CD4-positive, alpha-beta T cell treated with Interferon gamma for 1 hour (primary cell): Measurements from ENCODE around the gene RUNX2.
A peak's percentile ranks its signal among the peaks of the same experiment; 100 is the strongest.

Experiments used
- DNase-seq: peaks from one replicate; pipeline ENCODE4 v3.0.0-alpha.2; 2020

RUNX2 gene

DNA sequence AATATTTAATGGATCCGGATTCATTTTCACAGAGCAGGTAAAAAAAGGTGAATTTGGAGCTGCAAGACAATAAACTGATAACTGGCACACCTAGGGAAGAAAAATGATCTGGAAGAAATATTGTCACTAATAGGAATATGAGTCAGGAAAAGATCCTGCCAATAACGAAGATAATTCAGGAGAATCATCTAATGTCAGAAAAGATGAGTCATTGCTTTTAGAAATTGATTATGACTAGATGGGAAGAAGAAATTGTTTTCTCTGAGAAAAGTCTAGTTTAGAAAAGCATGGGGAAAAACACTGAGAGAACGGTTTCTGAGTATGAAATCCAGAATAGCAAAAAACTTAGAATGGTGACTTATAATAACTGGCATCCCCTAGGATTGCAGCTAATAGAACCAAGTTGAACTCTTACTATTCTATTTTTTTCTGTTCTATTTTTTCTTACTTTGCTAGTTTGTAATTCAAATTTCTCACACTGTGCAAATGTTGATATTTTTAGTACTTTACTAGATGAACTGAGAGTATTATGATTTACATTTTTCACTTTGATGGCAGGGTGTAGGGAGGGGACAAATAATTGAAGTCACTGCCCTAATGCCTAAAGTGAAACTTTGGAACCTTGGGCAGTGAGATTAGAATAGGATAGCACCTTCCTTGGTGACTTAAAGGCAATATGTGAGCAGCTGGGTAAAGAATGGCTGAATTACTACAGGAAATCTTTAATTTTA is 87.8 kb downstream of the RUNX2 start:
- DNase-seq: no peak

DNA sequence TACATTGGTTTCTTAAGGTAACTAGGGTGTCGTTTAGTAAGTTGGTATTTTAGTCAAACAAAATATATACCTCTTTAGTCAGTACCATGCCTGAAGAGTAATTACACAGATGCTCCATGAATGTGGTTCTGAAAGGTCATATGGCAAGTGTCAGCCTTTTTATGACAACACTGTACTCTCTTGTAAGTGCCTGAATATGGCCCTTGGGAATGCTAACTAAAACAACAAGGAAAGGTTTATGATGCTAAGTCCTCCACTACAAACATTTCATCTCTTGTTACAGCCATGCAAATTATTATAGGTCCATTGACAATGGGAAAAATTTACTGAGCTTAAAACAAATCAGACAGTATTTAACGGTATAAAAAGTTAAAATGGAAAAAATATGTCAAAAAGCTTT is 88.6 kb downstream of the RUNX2 start:
- DNase-seq: no peak

DNA sequence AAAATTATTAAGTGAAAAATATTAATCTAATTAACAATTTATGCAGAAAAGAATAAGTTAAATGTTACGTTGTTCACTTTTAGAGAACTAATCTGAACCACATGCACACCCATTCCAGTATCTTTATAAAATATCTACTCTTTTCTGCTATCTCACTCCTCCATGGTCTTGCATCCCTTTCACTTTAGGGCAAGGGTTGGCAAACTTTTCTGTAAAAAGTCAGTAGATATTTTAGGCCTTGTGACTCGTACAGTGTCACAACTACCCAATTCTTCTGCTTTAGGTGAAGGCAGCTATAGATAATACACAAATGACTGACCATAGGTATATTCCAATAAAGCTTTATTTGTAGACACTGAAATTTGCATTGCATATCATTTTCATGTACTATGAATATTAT is 89.3 kb downstream of the RUNX2 start:
- no peak for DNase-seq

DNA sequence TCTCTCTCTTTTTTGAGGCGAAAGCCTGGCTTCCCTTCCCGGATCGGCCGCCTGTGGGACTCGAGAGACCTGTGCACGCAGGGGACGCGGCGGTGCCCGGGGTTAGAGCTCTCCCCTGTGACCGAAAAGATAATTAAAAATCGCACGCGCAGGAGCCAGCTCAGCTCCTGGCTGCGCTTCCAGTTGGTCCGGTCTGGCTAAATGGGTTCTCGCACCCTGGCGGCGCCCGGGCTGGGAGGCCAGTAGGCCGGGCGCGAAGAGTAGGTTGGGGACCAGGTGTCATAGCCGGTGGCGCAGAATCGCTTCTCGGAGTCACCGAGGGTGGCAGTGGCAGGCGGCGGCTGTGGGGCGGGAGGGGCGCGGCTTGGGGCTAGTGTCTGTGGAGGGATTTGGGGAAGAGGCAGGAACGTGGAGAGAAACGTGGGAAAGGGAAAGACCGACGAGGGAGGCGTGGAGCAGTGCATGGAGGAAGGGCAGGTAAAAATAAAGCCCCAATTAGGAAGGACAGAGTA is 91.5 kb downstream of the RUNX2 start:
- DNase-seq: peak; percentile 58

DNA sequence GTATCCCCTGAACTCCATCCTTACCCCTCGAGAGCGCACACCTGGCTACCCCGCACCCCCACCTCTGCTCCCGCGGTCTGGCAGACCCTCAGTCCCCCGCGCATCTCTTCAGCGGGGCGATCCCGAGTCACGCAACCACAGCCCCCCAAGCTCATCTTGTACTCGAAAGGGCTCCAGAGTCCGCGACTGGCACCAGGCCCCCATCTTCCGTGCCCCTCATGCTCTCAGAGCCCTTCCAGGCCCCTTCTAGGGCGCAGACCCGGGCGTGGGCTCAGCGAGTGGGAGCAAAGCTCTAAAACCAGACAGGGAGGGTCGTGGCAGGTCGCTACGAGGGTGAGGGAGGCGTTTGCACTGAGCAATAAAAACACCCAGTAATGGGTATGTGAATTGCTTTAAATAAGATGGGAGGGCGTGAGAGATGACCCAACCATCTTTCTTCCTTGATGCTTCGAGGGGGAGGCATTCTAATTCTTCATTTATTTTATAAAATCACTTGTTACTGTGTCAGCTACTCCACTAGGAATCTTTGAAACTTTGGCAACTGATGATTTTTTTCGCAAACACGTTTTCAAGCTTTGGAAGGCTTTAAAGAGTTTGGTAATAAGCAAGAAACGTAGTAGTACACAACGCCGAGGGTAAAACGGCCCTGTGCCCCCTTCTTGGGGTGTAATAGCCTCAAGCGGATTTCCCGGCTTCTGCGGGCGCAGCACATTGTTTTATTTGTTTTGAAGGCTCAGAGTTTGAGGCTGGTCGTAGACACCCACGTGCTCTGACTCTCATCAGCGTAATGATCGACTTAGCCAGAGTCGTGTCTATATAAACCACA is 92.2 kb downstream of the RUNX2 start:
- peak; percentile 45 for DNase-seq

DNA sequence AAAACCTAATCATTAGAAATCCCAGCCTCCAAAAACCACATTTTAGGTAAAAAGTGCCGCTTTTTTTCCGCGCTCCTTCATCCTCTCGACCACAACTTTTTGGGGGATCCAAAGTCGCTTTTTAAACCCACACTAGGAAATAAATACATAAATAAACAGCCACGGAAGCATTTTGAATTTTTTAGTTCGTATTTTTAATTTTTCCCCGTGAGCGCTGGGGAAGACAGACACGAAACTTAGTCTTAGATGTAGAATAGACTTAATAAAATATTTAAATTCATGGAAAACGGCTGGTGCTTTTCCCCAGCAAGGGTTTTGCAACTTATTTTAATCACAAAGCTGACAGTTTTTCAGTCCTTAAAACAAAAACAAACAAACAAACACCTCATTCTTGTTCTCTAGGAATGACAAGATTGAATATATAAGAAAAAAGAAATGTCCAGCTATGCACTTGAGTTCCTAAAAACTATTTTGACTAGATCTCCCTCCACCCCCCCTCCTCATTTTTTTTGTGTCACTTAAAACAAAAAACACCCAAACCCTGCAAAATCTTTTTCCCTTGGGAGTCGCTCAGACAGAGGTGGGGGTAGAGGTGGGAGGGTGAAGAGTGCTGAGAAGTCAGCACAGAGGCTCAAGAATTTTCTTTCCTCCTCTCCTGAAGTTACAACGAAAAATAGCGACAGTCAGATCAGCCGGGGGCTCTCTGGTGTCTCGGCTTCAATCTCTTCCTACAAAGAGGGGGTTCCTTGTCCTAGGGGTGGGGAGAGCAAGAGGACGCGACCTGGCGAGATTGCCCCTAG is 93.0 kb downstream of the RUNX2 start:
- no peak for DNase-seq

DNA sequence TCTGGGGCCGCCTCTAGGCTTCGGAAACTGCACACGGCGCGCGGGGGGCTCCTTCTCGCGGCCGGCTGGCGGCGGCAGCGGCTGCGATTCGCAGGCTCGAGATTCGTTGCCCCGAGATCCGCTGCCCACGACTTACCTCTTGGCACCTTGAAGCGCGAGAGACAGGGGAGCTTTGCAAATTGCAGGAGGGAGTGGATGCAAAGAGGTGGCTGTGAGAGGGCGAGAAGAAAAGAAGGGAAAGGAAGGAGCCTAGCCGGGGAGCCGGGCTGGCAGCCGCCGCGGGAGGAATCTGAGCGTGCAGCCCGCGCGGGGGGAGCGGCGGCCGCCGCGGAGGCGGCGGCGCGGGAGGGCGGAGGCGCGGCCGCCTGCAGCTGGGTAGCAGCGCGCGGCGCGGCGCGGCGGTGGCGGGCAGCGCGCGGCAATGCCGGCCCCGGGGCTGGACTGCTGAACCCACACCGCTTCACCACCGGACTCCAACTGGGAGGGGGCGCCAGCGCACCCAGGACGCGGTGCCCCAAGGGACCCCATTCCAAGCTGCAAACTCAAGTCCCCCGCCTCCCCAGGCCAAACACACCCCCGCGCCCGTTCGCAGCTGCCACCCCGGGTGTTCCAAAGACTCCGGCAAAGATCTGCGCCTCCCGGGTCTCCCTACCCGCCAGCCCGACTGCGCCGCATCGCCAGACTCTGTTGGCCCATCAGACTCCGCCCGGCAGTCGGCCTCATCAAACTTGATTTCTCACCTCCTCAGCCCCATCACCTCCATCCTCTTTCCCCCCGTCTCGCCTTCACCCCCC is 93.8 kb downstream of the RUNX2 start:
- peak; percentile 35 for DNase-seq

DNA sequence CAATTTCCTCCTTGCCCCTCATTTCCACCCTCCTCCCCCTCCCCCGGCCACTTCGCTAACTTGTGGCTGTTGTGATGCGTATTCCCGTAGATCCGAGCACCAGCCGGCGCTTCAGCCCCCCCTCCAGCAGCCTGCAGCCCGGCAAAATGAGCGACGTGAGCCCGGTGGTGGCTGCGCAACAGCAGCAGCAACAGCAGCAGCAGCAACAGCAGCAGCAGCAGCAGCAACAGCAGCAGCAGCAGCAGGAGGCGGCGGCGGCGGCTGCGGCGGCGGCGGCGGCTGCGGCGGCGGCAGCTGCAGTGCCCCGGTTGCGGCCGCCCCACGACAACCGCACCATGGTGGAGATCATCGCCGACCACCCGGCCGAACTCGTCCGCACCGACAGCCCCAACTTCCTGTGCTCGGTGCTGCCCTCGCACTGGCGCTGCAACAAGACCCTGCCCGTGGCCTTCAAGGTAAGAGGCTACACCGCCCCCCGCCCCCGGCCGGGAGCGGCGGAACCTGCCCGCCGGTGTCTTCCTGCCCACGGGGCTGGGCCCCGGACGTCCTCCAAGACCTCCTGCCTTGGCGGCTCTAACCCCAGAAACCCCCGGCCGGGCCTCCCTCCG is 94.5 kb downstream of the RUNX2 start:
- peak; percentile 53 for DNase-seq

DNA sequence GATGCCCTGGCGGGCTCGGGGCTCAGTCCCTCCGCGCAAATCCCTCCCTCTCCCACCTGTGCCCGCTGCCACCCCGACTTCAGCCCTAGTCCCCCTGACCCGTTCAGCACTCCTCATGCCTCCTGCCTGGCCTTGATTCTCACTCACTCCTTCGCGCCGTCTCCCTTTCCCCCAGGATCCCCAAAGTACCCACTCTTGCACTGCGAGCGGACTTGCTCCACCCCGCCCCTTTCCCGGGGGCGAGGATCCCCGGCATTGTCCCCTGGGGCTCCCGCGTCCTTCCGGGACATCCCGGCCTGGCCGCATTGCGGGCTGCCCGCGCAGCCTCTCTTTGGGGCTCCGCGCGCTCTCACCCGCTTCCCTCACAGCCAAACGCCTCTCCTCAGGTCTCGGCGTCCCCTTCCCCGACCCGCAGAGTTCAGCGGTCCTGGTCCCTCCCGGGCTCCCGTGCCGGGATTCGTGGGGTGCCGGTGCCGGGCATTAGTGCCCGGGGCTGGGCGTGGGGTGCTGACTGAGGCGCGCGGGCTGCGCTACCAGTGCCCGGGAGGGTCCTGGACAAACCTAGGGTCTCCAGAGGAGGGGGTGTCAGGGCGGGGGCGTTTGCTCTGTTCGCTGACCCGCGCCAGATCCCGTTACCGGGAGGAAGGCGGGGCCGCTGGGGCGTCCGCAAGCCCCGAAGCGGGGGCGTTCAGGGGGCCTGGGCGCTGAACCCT is 95.1 kb downstream of the RUNX2 start:
- DNase-seq: peak; percentile 4

DNA sequence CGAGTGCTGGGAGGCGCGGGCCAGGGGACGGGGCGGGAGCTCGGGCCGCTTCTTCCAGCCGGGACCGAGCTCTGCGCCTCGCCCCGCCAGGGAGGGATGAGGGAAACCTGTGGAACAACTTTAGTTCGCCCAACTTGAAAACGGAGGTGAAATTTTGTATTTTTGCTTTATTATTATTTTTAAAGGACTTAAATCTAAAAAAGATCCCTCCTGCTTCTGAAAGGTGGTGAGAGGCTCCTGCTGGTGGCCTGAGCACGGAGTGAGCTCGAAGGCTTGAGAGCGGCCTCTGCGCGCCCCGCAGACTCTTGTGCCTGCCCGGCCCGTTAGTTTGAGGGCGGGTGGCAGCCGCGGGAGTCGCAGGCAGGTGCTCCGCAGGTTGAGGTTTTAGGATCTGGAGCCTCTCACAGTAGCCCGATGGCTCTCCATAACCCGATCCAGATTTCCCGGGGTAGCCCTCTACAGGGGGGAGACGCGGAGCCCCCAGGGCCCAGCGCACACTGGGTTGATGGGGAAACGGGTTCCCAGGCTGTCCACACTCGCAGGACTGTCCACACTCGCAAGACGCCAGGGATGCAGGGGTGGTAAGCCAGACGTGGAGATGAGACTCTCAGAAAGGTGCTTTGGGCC is 95.8 kb downstream of the RUNX2 start:
- DNase-seq: no peak

DNA sequence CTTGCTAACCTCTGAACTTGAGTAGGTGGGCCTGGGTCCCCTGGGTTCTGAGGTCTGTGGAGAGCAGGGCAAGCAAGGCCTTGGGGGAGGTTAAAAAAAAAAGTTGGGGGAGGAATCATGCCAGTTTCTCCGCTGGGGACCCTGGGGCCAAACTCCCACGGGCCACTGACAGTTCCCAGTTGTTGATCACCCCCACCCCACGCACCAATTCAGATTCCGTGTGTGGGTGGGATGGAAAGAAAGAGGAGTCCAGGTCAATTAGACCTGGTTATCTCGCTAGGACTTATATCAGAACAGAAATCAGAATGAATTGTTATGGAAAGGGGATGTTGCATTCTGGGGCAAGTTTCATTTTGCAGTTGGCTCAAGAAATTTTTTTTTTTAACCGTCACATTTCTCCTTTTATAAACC is 96.3 kb downstream of the RUNX2 start:
- DNase-seq: no peak

DNA sequence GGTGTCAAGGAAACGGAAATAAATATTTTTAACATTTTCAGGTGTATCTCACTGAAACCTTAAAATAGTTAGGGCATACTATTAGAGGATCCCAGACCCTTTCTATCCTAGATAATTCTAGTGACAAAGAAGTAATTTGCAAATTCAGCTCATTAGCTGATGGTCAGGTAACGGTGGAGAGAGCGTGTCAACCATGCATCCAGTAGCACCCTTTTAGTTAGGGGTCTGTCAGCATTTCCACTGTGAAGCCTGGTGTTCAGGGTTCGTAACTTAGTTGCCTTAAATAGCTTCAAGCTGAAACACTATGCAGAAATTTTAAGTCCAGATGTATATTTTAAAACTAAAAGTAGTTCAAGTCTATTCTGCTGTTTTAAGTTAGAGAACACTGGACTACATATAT is 98.1 kb downstream of the RUNX2 start:
- DNase-seq: no peak

DNA sequence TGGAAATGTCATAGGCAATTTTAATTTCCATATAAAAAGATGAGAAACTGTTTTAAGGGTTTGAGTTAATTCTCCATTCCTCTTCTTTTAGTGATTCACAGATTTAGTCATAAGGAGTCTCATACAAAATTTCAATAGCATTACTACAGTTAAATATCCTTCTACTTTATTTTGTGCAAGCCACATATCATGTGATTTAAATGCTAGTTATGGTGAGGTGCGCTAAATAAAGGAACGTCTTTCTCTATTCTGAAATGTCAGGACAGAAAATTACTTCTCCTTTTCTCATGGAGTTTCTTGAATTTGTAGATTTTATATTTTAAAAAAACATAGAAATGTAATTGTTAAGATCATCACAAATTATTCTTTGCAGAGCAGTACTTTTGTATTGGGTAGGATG is 99.6 kb downstream of the RUNX2 start:
- no peak for DNase-seq

DNA sequence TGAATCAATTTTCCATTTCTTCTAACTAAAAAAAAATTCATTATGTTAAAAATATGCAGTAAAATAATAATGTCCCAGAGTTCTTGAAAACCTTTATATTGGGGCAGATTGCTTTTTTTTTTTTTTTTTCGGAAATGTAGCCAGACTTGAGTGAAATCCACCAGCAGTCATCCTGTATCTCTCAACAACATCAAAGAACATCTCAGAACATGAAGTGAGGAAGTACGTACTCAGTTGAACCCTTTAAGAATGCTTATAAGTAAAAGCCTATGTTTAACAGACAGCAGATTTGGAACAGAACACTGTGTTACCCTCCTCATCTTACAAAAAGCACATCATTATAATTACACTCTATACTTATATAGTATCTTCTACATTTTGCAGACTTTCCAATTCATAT is 100.6 kb downstream of the RUNX2 start:
- DNase-seq: no peak

DNA sequence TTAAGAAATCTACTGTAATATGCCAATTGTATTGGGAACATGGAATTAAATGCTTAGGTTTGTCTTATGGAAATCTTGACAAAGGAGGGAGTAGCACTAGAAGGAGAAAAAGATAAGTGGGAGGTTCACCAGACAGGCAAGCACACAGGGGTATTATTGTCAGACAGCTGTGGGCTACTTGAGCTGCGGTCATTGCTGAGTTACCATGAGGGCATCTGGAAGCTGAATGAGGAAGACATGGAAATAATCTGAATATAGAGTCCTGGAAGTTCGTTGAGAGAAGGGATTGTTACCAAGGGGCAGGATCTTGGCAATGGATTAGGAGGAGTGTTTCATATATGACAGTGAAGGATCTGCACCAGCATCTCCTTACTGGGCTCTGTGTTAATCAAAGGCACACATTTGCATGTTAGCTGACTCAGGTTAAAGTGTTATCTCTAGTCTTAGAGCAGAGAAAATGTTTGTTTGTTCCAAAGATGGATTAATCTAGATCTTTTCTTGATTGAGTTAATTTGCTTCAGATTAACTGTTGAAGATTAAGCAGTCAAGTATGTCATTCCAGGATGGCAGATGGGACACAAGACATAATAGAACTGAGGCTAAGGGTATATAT is 102.6 kb downstream of the RUNX2 start:
- no peak for DNase-seq

DNA sequence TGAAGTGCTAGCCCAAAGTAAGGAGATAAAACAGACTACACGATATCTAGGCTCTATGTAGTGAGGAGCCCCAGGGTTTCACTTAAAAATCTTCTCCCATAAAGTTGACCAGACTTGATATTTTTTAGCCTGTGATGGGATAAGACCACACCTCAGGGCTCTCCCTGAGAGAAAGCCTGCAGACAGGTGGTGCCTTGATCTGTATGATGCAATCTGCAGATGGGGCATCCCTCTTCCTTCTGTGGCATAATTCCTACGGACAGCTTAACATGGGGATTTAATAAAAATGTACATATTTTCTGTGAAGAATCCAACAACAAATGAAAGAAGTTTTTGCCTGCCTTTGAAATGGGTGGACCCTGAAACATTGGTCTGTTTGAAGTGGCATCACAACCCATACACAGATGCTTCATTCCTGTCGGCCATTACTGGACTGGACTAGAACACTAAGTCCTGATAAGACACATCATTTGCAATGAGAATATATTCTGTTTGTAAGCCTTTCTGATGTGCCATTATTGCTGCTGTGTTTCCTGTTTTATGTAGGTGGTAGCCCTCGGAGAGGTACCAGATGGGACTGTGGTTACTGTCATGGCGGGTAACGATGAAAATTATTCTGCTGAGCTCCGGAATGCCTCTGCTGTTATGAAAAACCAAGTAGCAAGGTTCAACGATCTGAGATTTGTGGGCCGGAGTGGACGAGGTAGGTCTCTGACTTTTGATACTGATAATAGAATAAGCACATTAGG is 103.4 kb downstream of the RUNX2 start:
- DNase-seq: no peak

DNA sequence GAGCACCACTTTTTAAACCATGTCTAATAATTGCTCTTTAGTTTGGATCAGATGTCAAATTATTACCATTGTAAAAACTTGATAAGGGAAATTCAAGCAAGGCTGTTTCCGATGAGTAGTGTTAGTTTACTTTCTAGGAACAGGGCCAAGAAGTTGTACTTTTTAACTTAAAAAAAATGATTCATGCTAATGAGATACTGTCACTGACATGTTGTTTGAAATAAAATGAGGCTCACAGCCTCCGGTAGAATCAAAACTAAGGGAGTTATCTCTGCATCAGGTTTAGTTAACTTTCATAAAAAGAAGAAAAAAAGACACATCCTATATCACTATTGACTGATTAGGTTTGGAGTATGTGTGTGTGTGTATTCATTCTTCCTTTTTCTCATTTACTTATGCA is 104.8 kb downstream of the RUNX2 start:
- DNase-seq: no peak

DNA sequence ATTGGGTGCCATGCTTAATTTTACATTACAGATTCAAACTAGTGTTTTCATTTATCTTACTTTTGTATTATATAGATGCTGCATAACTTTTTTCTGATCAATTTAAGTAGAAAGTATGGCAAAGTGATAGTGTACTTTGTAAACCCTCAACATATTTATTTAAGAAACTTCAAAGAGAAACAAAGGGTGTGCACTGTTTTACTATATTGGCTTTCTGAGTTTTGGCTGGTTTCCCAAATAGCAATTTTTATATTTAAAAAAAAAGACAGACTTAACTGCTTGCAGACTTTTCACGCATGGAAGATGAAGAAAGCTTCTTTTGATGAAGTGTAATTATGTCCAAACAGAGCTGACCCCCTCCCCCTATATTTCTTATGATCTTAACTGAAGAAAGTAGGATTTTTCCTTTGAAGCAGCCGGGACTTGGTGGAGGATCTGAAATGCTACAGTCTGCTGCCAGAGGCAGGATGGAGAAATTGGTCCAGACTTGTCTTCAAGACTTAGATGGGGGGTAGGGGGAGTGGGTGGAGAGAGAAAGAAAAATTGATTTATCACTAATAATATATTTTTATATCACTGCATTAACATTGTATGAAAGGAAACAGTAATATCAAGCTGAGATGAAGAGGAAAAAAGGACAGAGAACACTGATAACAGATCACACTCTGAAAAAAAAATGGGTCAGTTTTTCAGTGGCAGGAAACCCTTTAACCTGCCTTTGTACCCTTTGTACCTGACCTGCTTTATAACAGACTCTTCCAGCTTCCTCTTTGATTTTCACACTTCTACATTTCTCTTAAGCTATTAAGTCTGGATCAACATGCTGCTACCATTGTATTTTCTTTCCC is 105.6 kb downstream of the RUNX2 start:
- DNase-seq: no peak

DNA sequence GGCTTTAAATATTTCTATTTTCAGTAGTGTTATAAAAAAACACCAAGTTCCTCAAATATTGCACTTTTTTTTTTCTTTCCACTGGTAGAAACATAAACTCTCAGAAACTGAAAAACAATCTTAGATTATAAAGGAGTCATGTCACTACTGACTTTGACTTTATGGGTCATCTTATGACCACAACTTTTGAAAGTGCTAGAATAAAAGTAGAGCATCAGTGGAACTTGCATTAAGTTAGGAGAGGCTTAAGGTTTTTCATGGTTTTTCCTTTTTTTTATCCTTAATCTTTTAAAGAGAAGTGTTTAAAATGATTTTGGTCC is 106.2 kb downstream of the RUNX2 start:
- DNase-seq: no peak
